H1 (cell line): ENCODE results near the gene CCDC12. TPM values are rescaled to one million over a fixed set of nuclear protein-coding genes. Genes with fewer than 3 reads are reported as not detected.
A peak's percentile ranks its signal among the peaks of the same experiment; 100 is the strongest.

Experiments
- CTCF ChIA-PET: fragments of 300-600 bp; sonication (Branson Sonifier 250); formaldehyde crosslinking; loops from one replicate; lab custom pipeline; 2021; ENCODE audit not compliant: partially characterized antibody; lab: Charles Lee
- POLR2A ChIA-PET: fragments of 300-600 bp; sonication (Branson Sonifier 250); formaldehyde crosslinking; loops from one replicate; lab custom pipeline; 2021; ENCODE audit warnings: inconsistent platforms; ENCODE audit not compliant: partially characterized antibody; lab: Charles Lee
- DNase-seq, 2 experiments: peaks; one replicate each; pipeline versions ENCODE4 v3.0.0 to v3.0.0-alpha.2; 2010 to 2022; ENCODE audit warnings: low spot score in 2 of 2, low read depth in 1 of 2, mixed read lengths in 1 of 2
- FAIRE-seq: peaks from 2 replicates; lab custom pipeline; 2011; peaks lifted over from hg19 to GRCh38; lab: Jason Lieb, UNC
- H2AFZ ChIP-seq: 2 replicates; pipeline ENCODE4 v1.8.1; 2012; ENCODE audit warnings: low read length, inconsistent platforms
- H2AK5ac ChIP-seq: 2 replicates; pipeline ENCODE4 v1.6.1; 2013; ENCODE audit warnings: low read depth, low read length
- H2BK120ac ChIP-seq: replicated peaks from 2 replicates; pipeline ENCODE3; 2013; ENCODE audit warnings: low read depth, low read length, inconsistent platforms
- H2BK12ac ChIP-seq: 2 replicates; pipeline ENCODE4 v1.6.1; 2013; ENCODE audit warnings: low read depth, low read length
- H2BK15ac ChIP-seq: 2 replicates; pipeline ENCODE4 v1.6.1; 2013; ENCODE audit warnings: low read length
- H2BK20ac ChIP-seq: 2 replicates; pipeline ENCODE4 v1.6.1; 2013; ENCODE audit warnings: low read length
- H2BK5ac ChIP-seq: 2 replicates; pipeline ENCODE4 v1.6.1; 2013; ENCODE audit warnings: low read depth, low read length
- H3K14ac ChIP-seq: 2 replicates; pipeline ENCODE4 v1.6.1; 2013; ENCODE audit warnings: inconsistent platforms; ENCODE audit not compliant: insufficient read length
- H3K18ac ChIP-seq: 2 replicates; pipeline ENCODE4 v1.6.1; 2013; ENCODE audit warnings: low read length; ENCODE audit errors: extremely low read depth
- H3K23ac ChIP-seq: 2 replicates; pipeline ENCODE4 v1.6.1; 2013; ENCODE audit warnings: inconsistent platforms; ENCODE audit not compliant: insufficient read length
- H3K23me2 ChIP-seq: 2 replicates; pipeline ENCODE4 v1.6.1; 2013; ENCODE audit warnings: low read depth, low read length
- H3K27ac ChIP-seq: 2 replicates; pipeline ENCODE4 v1.6.1; 2011; ENCODE audit warnings: low read depth, low read length, inconsistent platforms
- H3K27me3 ChIP-seq, 4 experiments: replicated peaks in 1 of 4; 1 replicate in 1 of 4; 2 replicates in 3 of 4; pipeline versions ENCODE4 v1.6.1 to v1.8.1; 2011 to 2013; ENCODE audit warnings: low read length in 3 of 4, mild to moderate bottlenecking in 3 of 4, inconsistent platforms in 2 of 4, mixed read lengths in 2 of 4, moderate library complexity in 1 of 4; ENCODE audit not compliant: control insufficient read depth in 3 of 4, insufficient read depth in 3 of 4; ENCODE audit errors: extremely low read depth in 1 of 4
- H3K36me3 ChIP-seq, 4 experiments: 2 replicates each; pipeline versions ENCODE4 v1.6.1 to v1.8.1; 2011 to 2013; ENCODE audit warnings: mild to moderate bottlenecking in 4 of 4, low read length in 3 of 4, moderate library complexity in 2 of 4, control low read depth in 1 of 4, inconsistent platforms in 1 of 4; ENCODE audit not compliant: insufficient read depth in 4 of 4, control insufficient read depth in 2 of 4
- H3K4ac ChIP-seq: replicated peaks from 2 replicates; pipeline ENCODE3; 2013; ENCODE audit warnings: low read length, low read depth, mixed read lengths, inconsistent platforms; ENCODE audit not compliant: insufficient read length
- H3K4me1 ChIP-seq, 4 experiments: replicated peaks in 1 of 4; 1 replicate in 1 of 4; 2 replicates in 3 of 4; pipeline versions ENCODE4 v1.6.1 to v1.8.1; 2011 to 2013; ENCODE audit warnings: low read length in 3 of 4, inconsistent platforms in 2 of 4, mixed read lengths in 1 of 4; ENCODE audit not compliant: insufficient read depth in 4 of 4, control insufficient read depth in 3 of 4
- H3K4me2 ChIP-seq, 2 experiments: 2 replicates each; pipeline versions ENCODE4 v1.6.1 to v1.8.1; 2011 to 2013; ENCODE audit warnings: low read depth in 2 of 2, low read length in 2 of 2, control low read depth in 1 of 2, inconsistent platforms in 1 of 2, mild to moderate bottlenecking in 1 of 2; ENCODE audit not compliant: insufficient read depth in 1 of 2
- H3K4me3 ChIP-seq, 4 experiments: fragments of 200-600, 300-600 bp in 1 of 4; sonication (generic), shearing (Covaris generic), sonication (Bioruptor Twin) in 1 of 4; 2 replicates each; pipeline versions ENCODE4 v1.5.1 to v1.8.1; 2011 to 2016; ENCODE audit warnings: low read length in 4 of 4, low read depth in 3 of 4, control low read depth in 2 of 4, inconsistent platforms in 2 of 4, mild to moderate bottlenecking in 2 of 4, mixed read lengths in 1 of 4, moderate library complexity in 1 of 4; ENCODE audit not compliant: insufficient read depth in 2 of 4; ENCODE audit errors: extremely low read depth in 1 of 4
- H3K56ac ChIP-seq: replicated peaks from 2 replicates; pipeline ENCODE3; 2013; ENCODE audit warnings: low read depth, mild to moderate bottlenecking, mixed read lengths, low read length, inconsistent platforms; ENCODE audit not compliant: insufficient read length
- H3K79me1 ChIP-seq: 2 replicates; pipeline ENCODE4 v1.6.1; 2013; ENCODE audit warnings: low read depth, low read length, control low read depth
- H3K79me2 ChIP-seq, 2 experiments: 2 replicates each; pipeline versions ENCODE4 v1.6.1 to v1.8.1; 2012 to 2013; ENCODE audit warnings: low read length in 2 of 2, mild to moderate bottlenecking in 2 of 2, inconsistent platforms in 1 of 2; ENCODE audit not compliant: insufficient read depth in 2 of 2, control insufficient read depth in 1 of 2
- H3K9ac ChIP-seq, 4 experiments: replicated peaks in 1 of 4; 1 replicate in 1 of 4; 2 replicates in 3 of 4; pipeline versions ENCODE4 v1.6.1 to v1.8.1; 2011 to 2013; ENCODE audit warnings: low read depth in 3 of 4, low read length in 3 of 4, control low read depth in 2 of 4, mild to moderate bottlenecking in 2 of 4, moderate library complexity in 2 of 4, inconsistent platforms in 1 of 4; ENCODE audit errors: extremely low read depth in 1 of 4
- H3K9me3 ChIP-seq, 2 experiments: 2 replicates each; pipeline versions ENCODE4 v1.6.1 to v1.8.1; 2012 to 2013; ENCODE audit warnings: mild to moderate bottlenecking in 2 of 2, moderate library complexity in 2 of 2, control low read depth in 1 of 2, inconsistent platforms in 1 of 2, low read depth in 1 of 2, low read length in 1 of 2, mixed read lengths in 1 of 2; ENCODE audit not compliant: insufficient read depth in 2 of 2
- H4K20me1 ChIP-seq, 2 experiments: replicated peaks in 1 of 2; 2 replicates each; pipeline versions ENCODE3 to v1.8.1; 2011 to 2013; ENCODE audit warnings: inconsistent platforms in 2 of 2, low read length in 2 of 2, mild to moderate bottlenecking in 1 of 2; ENCODE audit not compliant: insufficient read depth in 2 of 2, control insufficient read depth in 1 of 2
- H4K5ac ChIP-seq: 2 replicates; pipeline ENCODE4 v1.6.1; 2013; ENCODE audit warnings: low read length, low read depth, mixed read lengths, inconsistent platforms; ENCODE audit not compliant: insufficient read length
- H4K8ac ChIP-seq: 2 replicates; pipeline ENCODE4 v1.8.0; 2013; ENCODE audit warnings: mild to moderate bottlenecking, moderate library complexity, low read length, inconsistent platforms; ENCODE audit not compliant: insufficient read depth; ENCODE audit errors: extremely low read depth
- H4K91ac ChIP-seq: replicated peaks from 2 replicates; pipeline ENCODE3; 2013; ENCODE audit warnings: low read length, mixed read lengths, inconsistent platforms; ENCODE audit not compliant: insufficient read length
- ASH2L ChIP-seq: fragments of 200-600, 300-600 bp; sonication (generic); IDR thresholded peaks from one replicate; pipeline ENCODE4 v1.7.1; 2017; ENCODE audit warnings: low read length
- BRCA1 ChIP-seq: IDR thresholded peaks from 2 replicates; pipeline ENCODE4 v1.6.1; 2012; ENCODE audit warnings: low read depth, low read length, improper control_type of control experiment
- EZH2 ChIP-seq: fragments of 200-600 bp; sonication (generic); IDR thresholded peaks from 2 replicates; pipeline ENCODE4 v1.7.1; 2012; ENCODE audit warnings: low read depth, mild to moderate bottlenecking, moderate library complexity, low read length, inconsistent platforms; ENCODE audit not compliant: severe bottlenecking
- GABPA ChIP-seq: IDR thresholded peaks from 2 replicates; pipeline ENCODE4 v1.6.1; 2011; ENCODE audit warnings: mild to moderate bottlenecking, low read length, moderate library complexity, borderline replicate concordance; ENCODE audit not compliant: insufficient read depth
- GTF2F1 ChIP-seq: IDR thresholded peaks from 2 replicates; pipeline ENCODE4 v1.6.1; 2012; ENCODE audit warnings: low read depth, low read length, improper control_type of control experiment, borderline replicate concordance
- PHF8 ChIP-seq: fragments of 200-600 bp; sonication (generic); conservative IDR thresholded peaks from 2 replicates; pipeline ENCODE4 v1.7.1; 2012; ENCODE audit warnings: low read depth, mild to moderate bottlenecking, inconsistent platforms, low read length, moderate library complexity
- POLR2AphosphoS5 ChIP-seq: IDR thresholded peaks from 2 replicates; pipeline ENCODE4 v1.6.1; 2011; ENCODE audit warnings: low read depth, low read length
- SRF ChIP-seq: IDR thresholded peaks from 2 replicates; pipeline ENCODE4 v1.6.1; 2011; ENCODE audit warnings: mild to moderate bottlenecking, low read depth, low read length, moderate library complexity
- WGBS, 2 experiments: shearing (Covaris generic) in 1 of 2; methylation state at CpG; one replicate each; pipeline versions ENCODE4 v1.1.6 to v1.1.7; 2013 to 2015; ENCODE audit warnings: low lambda C conversion rate in 2 of 2, mixed read lengths in 2 of 2, inconsistent platforms in 1 of 2, low coverage in 1 of 2, missing lambda C conversion rate in 1 of 2; ENCODE audit not compliant: insufficient replicate concordance in 2 of 2, insufficient coverage in 1 of 2, insufficient read length in 1 of 2; ENCODE audit errors: extremely low coverage in 1 of 2, missing lambda C conversion rate in 1 of 2; 5-methylcytosine and 5-hydroxymethylcytosine counted together
- polyA plus RNA-seq, 7 experiments: library from polyadenylated mRNA; depleted of rRNA in 3 of 7; stranded (reverse) in 5 of 7; unstranded in 2 of 7; fragments of >200 nt in 5 of 7; fragments of 200-250 nt in 2 of 7; gene quantifications; 1 replicate in 5 of 7; 2 replicates in 1 of 7; 4 replicates in 1 of 7; pipeline versions ENCODE4 v1.2.1 to v1.2.3, GENCODE V29; 2011 to 2013; ENCODE audit warnings: missing spikeins in 2 of 7, mixed read lengths in 2 of 7
- total RNA-seq: library from RNA; stranded (reverse); fragmentation: NEBNext Ultra II Directional; extraction: Animal tissue kit (Norgen Biotek cat#: 25700); gene quantifications from 2 replicates; pipeline ENCODE4 v1.2.1, GENCODE V29; 2021
- TF ChIP-seq, protein P1 (sequence below): IDR thresholded peaks from 2 replicates; pipeline ENCODE4 v1.6.1; 2011; ENCODE audit warnings: low read length, improper control_type of control experiment
- TF ChIP-seq, protein P2 (sequence below): IDR thresholded peaks from 2 replicates; pipeline ENCODE4 v1.6.1; 2012; ENCODE audit warnings: low read length, inconsistent platforms

CCDC12 gene
- total and polyA plus RNA-seq, 2 of the 8 experiments (the other 6 are each of a cell fraction or from before 2014, with no cell fraction given), result 29.5 to 41.3 TPM

DNA sequence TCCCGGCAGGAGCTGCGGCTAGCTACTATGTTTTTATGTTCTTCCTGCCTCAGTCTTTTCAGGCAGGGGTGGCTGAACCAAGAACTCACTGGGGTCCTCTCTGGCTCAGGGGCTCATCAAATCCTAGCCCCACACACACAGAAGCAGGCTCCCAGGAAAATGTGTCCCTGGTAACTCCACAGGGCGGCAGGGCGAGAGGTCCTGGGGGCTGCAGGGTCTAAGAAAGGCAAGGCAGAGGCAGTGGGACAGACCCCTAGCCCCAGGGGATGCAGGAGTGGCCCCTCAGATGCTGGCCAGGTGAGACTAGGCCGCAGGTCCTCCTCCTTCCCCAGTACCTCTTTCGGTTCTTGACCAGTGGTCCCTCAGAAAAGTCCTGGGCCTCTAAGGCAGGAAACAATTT lies 50.1 kb downstream of the CCDC12 start:
- no peak overlapping the region for H3K27ac ChIP-seq
- no peak overlapping the region for H2AK5ac ChIP-seq
- H3K27me3 ChIP-seq, result no peaks in the 10 kb centered on the region
- ChIA-PET CTCF (interaction anchor here (0.9 to 9.9 kb wide), 6 partner anchors 9 to 74 kb away, joined by 3 to 104 read pairs (median 4); no protein-coding TSS in a partner anchor), POLR2A (interaction anchor here (1.3 kb wide), 1 partner anchor 83 kb away, joined by 5 read pairs; no protein-coding TSS in a partner anchor)
- H3K4ac ChIP-seq, result no peak overlapping the region
- no peak overlapping the region for H4K91ac ChIP-seq
- H3K14ac ChIP-seq, result no peak overlapping the region
- H2BK12ac ChIP-seq, result no peak overlapping the region
- H3K4me2 ChIP-seq, result no peak overlapping the region
- H3K79me1 ChIP-seq, result peaks cover 15% of the 10 kb centered on the region
- H3K4me1 ChIP-seq, result peaks cover 0 to 3% (median 0%) of the 10 kb centered on the region in 4 experiments; a peak in 1 of 7 replicates
- peak overlapping the region; percentile 9; the same call in 1 of the 2 replicates for H4K8ac ChIP-seq
- no peaks in the 10 kb centered on the region for H3K9me3 ChIP-seq
- H2BK15ac ChIP-seq, result no peak overlapping the region
- no peak overlapping the region for H4K5ac ChIP-seq
- H2AFZ ChIP-seq, result no peak overlapping the region
- DNase-seq, result no peak
- H3K9ac ChIP-seq, result no peak overlapping the region
- no peaks in the 10 kb centered on the region for H3K23me2 ChIP-seq
- H4K20me1 ChIP-seq, result peaks cover 9 to 11% of the 10 kb centered on the region in 2 experiments
- H2BK5ac ChIP-seq, result no peak overlapping the region
- no peak for FAIRE-seq
- peaks cover 14 to 23% (median 19%) of the 10 kb centered on the region in 4 experiments for H3K36me3 ChIP-seq
- no peak overlapping the region for H3K18ac ChIP-seq
- WGBS, 2 experiments, result 89% methylated on average over 6 of the region's 6 CpGs; no CpG with 5 or more reads in 1 of the 2 experiments
- TF ChIP-seq, protein P1, sequence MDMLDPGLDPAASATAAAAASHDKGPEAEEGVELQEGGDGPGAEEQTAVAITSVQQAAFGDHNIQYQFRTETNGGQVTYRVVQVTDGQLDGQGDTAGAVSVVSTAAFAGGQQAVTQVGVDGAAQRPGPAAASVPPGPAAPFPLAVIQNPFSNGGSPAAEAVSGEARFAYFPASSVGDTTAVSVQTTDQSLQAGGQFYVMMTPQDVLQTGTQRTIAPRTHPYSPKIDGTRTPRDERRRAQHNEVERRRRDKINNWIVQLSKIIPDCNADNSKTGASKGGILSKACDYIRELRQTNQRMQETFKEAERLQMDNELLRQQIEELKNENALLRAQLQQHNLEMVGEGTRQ, result no peak
- TF ChIP-seq SRF (no peak), POLR2AphosphoS5 (no peak), GABPA (no peak), PHF8 (no peak), EZH2 (no peak), BRCA1 (no peak), ASH2L (no peak), GTF2F1 (no peak)
- TF ChIP-seq, protein P2, sequence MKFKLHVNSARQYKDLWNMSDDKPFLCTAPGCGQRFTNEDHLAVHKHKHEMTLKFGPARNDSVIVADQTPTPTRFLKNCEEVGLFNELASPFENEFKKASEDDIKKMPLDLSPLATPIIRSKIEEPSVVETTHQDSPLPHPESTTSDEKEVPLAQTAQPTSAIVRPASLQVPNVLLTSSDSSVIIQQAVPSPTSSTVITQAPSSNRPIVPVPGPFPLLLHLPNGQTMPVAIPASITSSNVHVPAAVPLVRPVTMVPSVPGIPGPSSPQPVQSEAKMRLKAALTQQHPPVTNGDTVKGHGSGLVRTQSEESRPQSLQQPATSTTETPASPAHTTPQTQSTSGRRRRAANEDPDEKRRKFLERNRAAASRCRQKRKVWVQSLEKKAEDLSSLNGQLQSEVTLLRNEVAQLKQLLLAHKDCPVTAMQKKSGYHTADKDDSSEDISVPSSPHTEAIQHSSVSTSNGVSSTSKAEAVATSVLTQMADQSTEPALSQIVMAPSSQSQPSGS, result no peak
- H2BK20ac ChIP-seq, result no peak overlapping the region
- no peak overlapping the region for H3K23ac ChIP-seq
- no peak overlapping the region for H2BK120ac ChIP-seq
- H3K79me2 ChIP-seq, result peaks cover 0 to 17% of the 10 kb centered on the region in 2 experiments; a peak in 1 of 4 replicates
- no peak overlapping the region for H3K56ac ChIP-seq
- H3K4me3 ChIP-seq, result no peak overlapping the region
